Mesendoderm (in vitro differentiated cells): ENCODE data around the gene TDRD12.

Source experiments
- DNase-seq: peaks from one replicate; pipeline ENCODE4 v3.0.0; 2013
- H2AK5ac ChIP-seq: 2 replicates; pipeline ENCODE4 v1.6.1; 2013; ENCODE audit warnings: low read length, inconsistent platforms
- H2BK120ac ChIP-seq: 2 replicates; pipeline ENCODE4 v1.6.1; 2013; ENCODE audit warnings: low read depth, mild to moderate bottlenecking, low read length, moderate library complexity, mixed read lengths
- H2BK15ac ChIP-seq: replicated peaks from 2 replicates; pipeline ENCODE4 v1.6.1; 2013; ENCODE audit warnings: low read depth, mild to moderate bottlenecking, moderate library complexity
- H2BK5ac ChIP-seq: 2 replicates; pipeline ENCODE4 v1.6.1; 2013; ENCODE audit warnings: low read length, inconsistent platforms
- H3K18ac ChIP-seq: 2 replicates; pipeline ENCODE4 v1.6.1; 2013; ENCODE audit warnings: mild to moderate bottlenecking, low read length, mixed read lengths
- H3K23ac ChIP-seq: one replicate; pipeline ENCODE4 v1.6.1; 2013; ENCODE audit warnings: low read length
- H3K27ac ChIP-seq: 2 replicates; pipeline ENCODE4 v1.5.1; 2013; ENCODE audit warnings: low read depth, mild to moderate bottlenecking, inconsistent platforms, low read length, moderate library complexity
- H3K27me3 ChIP-seq: 2 replicates; pipeline ENCODE4 v1.6.1; 2013; ENCODE audit warnings: low read length, control low read depth, mild to moderate bottlenecking, inconsistent platforms; ENCODE audit not compliant: insufficient read depth, poor library complexity
- H3K36me3 ChIP-seq: 2 replicates; pipeline ENCODE4 v1.6.1; 2013; ENCODE audit warnings: low read length, inconsistent platforms; ENCODE audit not compliant: control insufficient read depth, insufficient read depth
- H3K4ac ChIP-seq: one replicate; pipeline ENCODE4 v1.6.1; 2013; ENCODE audit warnings: low read depth, mild to moderate bottlenecking, low read length, moderate library complexity
- H3K4me1 ChIP-seq: 2 replicates; pipeline ENCODE4 v1.6.1; 2013; ENCODE audit warnings: low read depth, low read length, inconsistent platforms; ENCODE audit not compliant: control insufficient read depth
- H3K4me2 ChIP-seq: 2 replicates; pipeline ENCODE4 v1.6.1; 2013; ENCODE audit warnings: low read length
- H3K4me3 ChIP-seq: 2 replicates; pipeline ENCODE4 v1.5.1; 2013; ENCODE audit warnings: mild to moderate bottlenecking, low read length
- H3K56ac ChIP-seq: one replicate; pipeline ENCODE4 v1.6.1; 2013; ENCODE audit warnings: low read length
- H3K79me1 ChIP-seq: 2 replicates; pipeline ENCODE4 v1.6.1; 2013; ENCODE audit warnings: low read length, inconsistent platforms
- H3K79me2 ChIP-seq: 2 replicates; pipeline ENCODE4 v1.6.1; 2013; ENCODE audit warnings: mild to moderate bottlenecking, low read length; ENCODE audit not compliant: control insufficient read depth, insufficient read depth
- H3K9ac ChIP-seq: 2 replicates; pipeline ENCODE4 v1.6.1; 2013; ENCODE audit warnings: low read length, inconsistent platforms
- H4K5ac ChIP-seq: one replicate; pipeline ENCODE4 v1.6.1; 2013; ENCODE audit warnings: low read length
- H4K8ac ChIP-seq: one replicate; pipeline ENCODE4 v1.6.1; 2013; ENCODE audit warnings: low read depth, mild to moderate bottlenecking, control low read depth, low read length, moderate library complexity
- WGBS: extraction: QIAGEN DNeasy Blood & Tissue Kit; methylation state at CpG from one replicate; pipeline ENCODE4 v1.1.7; 2013; ENCODE audit warnings: low lambda C conversion rate, missing lambda C conversion rate; ENCODE audit not compliant: insufficient coverage; ENCODE audit errors: extremely low coverage; 5-methylcytosine and 5-hydroxymethylcytosine counted together

TDRD12 gene

DNA sequence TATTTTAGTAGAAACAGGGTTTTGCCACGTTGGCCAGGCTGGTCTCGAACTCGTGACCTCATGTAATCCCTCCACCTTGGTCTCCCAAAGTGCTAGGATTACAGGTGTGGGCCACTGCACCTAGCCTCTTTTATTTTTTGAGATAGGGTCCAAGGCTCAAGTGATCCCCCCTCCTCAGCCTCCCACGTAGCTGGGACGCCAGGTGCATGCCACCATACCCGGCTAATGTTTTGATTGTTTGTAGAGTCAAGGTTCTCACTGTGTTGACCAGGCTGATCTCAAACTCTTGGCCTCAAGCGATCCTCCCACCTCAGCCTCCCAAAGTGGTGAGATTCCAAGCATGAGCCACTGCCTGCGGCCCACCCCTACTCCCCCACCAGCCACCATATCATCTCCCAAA lies 143.7 kb downstream of the TDRD12 start:
- Histone ChIP-seq H2BK120ac (no peak overlapping the region), H3K4me1 (no peaks in the 10 kb centered on the region), H3K79me2 (no peaks in the 10 kb centered on the region), H2BK15ac (no peak overlapping the region), H3K9ac (no peak overlapping the region), H3K56ac (no peak overlapping the region), H3K4me2 (no peak overlapping the region), H3K18ac (no peak overlapping the region), H3K79me1 (no peaks in the 10 kb centered on the region), H3K27me3 (no peaks in the 10 kb centered on the region), H3K27ac (no peak overlapping the region), H4K5ac (no peak overlapping the region), H3K4me3 (no peak overlapping the region), H2AK5ac (no peak overlapping the region), H3K4ac (no peak overlapping the region), H4K8ac (no peak overlapping the region), H3K36me3 (no peaks in the 10 kb centered on the region), H2BK5ac (no peak overlapping the region), H3K23ac (no peak overlapping the region)
- no CpG with 5 or more reads among the region's 8 CpGs for WGBS
- DNase-seq, result no peak

DNA sequence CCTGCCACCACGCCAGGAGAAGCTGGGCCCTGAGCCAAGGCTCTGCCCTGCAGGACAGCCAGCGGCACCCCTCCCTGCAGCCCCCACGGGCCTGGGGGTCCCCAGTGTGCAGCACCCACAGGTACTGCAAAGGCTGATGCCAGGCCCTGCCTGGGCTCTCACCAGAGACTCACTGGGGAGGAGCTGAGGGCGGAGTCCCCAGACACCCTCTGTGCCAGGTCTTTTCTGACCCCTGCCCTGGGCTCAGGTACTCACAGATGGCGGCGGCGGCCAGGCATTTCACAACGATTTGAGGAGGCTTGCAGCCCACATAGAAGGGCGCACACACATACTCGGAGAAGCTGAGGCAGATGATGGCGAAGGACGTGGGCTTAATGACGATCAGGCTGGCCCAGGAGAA lies 144.3 kb downstream of the TDRD12 start:
- Histone ChIP-seq H3K27ac (no peak overlapping the region), H3K23ac (no peak overlapping the region), H3K4me3 (no peak overlapping the region), H2AK5ac (no peak overlapping the region), H4K8ac (no peak overlapping the region), H2BK5ac (no peak overlapping the region), H3K36me3 (no peaks in the 10 kb centered on the region), H3K27me3 (no peaks in the 10 kb centered on the region), H3K79me2 (no peaks in the 10 kb centered on the region), H3K4ac (no peak overlapping the region), H3K18ac (no peak overlapping the region), H3K4me2 (no peak overlapping the region), H4K5ac (no peak overlapping the region), H2BK15ac (no peak overlapping the region), H3K4me1 (no peaks in the 10 kb centered on the region), H3K9ac (no peak overlapping the region), H2BK120ac (no peak overlapping the region), H3K56ac (no peak overlapping the region), H3K79me1 (no peaks in the 10 kb centered on the region)
- WGBS, result no CpG with 5 or more reads among the region's 13 CpGs
- no peak for DNase-seq

DNA sequence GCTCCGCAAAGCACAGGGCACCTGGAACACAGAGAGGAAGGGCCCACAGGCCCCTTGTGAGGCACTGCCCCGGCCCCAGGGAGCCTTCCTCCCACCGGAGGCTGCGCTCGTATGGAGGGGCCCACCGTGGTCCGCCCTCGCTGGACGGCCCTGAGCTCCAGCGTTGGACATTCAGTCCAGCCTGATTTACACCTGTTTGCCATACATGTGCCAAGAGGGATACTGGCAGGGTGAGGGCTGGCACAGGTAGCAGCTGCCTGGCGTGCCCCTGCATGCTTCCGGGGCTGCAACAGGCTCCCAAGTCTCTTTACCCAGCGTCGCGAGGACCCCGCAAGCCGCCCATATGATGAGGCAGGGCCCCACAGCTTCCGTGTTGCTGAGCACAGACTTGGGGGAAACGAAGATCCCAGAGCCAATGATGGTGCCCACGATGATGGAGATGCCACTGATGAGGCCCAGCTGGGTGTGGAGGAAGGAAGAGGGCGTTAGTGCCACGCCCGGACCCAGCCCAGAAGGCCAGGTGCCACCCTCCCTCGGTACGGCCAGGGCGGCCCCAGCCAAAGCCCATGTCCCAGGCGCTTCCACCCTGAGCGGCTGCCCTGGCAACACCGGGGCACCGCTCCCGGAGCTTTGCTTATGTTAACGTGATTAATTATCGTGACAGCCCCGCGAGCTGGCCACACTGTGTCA lies 144.9 kb downstream of the TDRD12 start:
- Histone ChIP-seq H3K9ac (no peak overlapping the region), H2BK5ac (no peak overlapping the region), H3K4me1 (no peaks in the 10 kb centered on the region), H3K27me3 (no peaks in the 10 kb centered on the region), H3K27ac (no peak overlapping the region), H3K36me3 (no peaks in the 10 kb centered on the region), H4K8ac (no peak overlapping the region), H2BK120ac (no peak overlapping the region), H2AK5ac (no peak overlapping the region), H3K23ac (no peak overlapping the region), H2BK15ac (no peak overlapping the region), H3K79me1 (no peaks in the 10 kb centered on the region), H4K5ac (no peak overlapping the region), H3K4ac (no peak overlapping the region), H3K18ac (no peak overlapping the region), H3K79me2 (no peaks in the 10 kb centered on the region), H3K4me2 (no peak overlapping the region), H3K4me3 (no peak overlapping the region), H3K56ac (no peak overlapping the region)
- WGBS, result no CpG with 5 or more reads among the region's 35 CpGs
- no peak for DNase-seq

DNA sequence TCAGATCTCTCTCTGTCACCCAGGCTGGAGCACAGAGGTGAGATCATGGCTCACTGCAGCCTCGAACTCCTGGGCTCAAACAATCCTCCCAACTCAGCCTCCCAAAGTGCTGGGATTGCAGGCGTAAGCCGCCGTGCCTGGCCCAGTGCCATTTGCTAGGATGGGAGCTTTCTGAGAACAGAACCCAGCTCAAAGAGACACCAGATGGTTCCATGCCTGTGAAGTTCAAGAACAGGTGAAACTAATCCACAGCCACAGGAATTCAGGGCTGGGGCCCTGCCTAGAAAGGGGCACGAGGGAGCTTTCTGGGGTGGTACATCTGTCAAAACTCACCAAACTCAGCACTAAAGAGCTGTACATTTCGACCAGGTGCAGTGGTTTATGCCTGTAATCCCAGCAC lies 145.8 kb downstream of the TDRD12 start:
- Histone ChIP-seq H2AK5ac (no peak overlapping the region), H3K79me1 (no peaks in the 10 kb centered on the region), H2BK5ac (no peak overlapping the region), H3K27me3 (no peaks in the 10 kb centered on the region), H3K18ac (no peak overlapping the region), H3K36me3 (no peaks in the 10 kb centered on the region), H3K4ac (no peak overlapping the region), H3K79me2 (no peaks in the 10 kb centered on the region), H4K5ac (no peak overlapping the region), H3K4me1 (no peaks in the 10 kb centered on the region), H4K8ac (no peak overlapping the region), H2BK120ac (no peak overlapping the region), H3K23ac (no peak overlapping the region), H3K4me3 (no peak overlapping the region), H3K4me2 (no peak overlapping the region), H3K27ac (no peak overlapping the region), H3K56ac (no peak overlapping the region), H2BK15ac (no peak overlapping the region), H3K9ac (no peak overlapping the region)
- DNase-seq, result no peak
- no CpG with 5 or more reads among the region's 6 CpGs for WGBS

DNA sequence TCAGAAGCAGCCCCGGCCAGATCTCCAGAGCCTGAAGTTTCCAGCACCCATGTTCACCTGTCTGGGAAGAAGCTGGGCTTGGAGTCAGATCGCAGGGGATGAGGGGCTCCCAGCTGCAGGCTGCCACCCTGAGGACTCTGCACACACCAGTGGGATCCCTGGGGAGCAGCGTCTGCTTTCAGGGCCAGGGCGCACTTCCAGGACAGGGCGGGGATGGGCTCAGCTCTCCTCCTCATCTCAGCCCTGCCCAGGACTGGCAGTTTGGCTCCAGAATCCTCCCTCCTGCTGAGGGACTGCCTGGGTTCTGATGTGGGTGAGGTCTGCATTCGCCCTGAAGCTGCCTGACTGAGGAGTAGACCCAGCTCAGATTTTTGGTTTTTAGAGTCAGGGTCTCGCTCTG lies 146.5 kb downstream of the TDRD12 start:
- H3K9ac ChIP-seq, result no peak overlapping the region
- DNase-seq, result no peak
- H3K18ac ChIP-seq, result no peak overlapping the region
- H3K4ac ChIP-seq, result no peak overlapping the region
- H2AK5ac ChIP-seq, result no peak overlapping the region
- no peak overlapping the region for H4K8ac ChIP-seq
- no peak overlapping the region for H3K27ac ChIP-seq
- H2BK120ac ChIP-seq, result no peak overlapping the region
- H3K36me3 ChIP-seq, result no peaks in the 10 kb centered on the region
- H3K4me2 ChIP-seq, result no peak overlapping the region
- no peak overlapping the region for H3K56ac ChIP-seq
- no peak overlapping the region for H4K5ac ChIP-seq
- no peak overlapping the region for H2BK5ac ChIP-seq
- H3K23ac ChIP-seq, result no peak overlapping the region
- H3K79me2 ChIP-seq, result no peaks in the 10 kb centered on the region
- no peaks in the 10 kb centered on the region for H3K27me3 ChIP-seq
- no peaks in the 10 kb centered on the region for H3K4me1 ChIP-seq
- no peak overlapping the region for H3K4me3 ChIP-seq
- no CpG with 5 or more reads among the region's 7 CpGs for WGBS
- no peaks in the 10 kb centered on the region for H3K79me1 ChIP-seq
- no peak overlapping the region for H2BK15ac ChIP-seq
